HG02588 (cell line): Measurements from ENCODE around the gene TRIM26.
"Not testable (repeated sequence)": the region's sequence is repeated elsewhere in the genome, so short reads cannot be mapped to it uniquely, and the experiment has no call there.

Experiments
- ATAC-seq: cut with Tn5 transposase; IDR thresholded peaks from one replicate; pipeline ENCODE4 v1.9.1; 2021; ENCODE audit warnings: mild to moderate bottlenecking, moderate library complexity; ENCODE audit not compliant: unreplicated experiment

Gene TRIM26

DNA sequence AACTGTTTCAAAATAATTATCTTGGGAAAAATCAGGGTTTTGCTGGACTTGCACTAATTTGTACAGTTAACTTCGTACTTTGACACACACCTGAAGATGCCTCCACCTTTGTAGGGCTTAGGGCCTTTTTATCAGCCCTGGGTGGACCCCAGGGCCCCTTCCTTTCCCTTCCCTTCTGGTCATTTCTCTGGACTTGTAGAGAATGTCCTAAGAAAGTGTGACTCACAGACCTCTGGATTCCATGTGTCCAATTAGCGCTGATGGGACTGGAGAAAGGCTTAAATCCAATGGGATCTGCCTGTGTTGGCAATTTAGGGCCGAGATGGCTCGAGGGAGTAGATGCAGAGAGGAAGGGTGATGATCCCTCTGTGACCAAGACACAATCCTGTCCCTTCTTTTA is 40.5 kb downstream of the TRIM26 start:
- ATAC-seq: no peak

DNA sequence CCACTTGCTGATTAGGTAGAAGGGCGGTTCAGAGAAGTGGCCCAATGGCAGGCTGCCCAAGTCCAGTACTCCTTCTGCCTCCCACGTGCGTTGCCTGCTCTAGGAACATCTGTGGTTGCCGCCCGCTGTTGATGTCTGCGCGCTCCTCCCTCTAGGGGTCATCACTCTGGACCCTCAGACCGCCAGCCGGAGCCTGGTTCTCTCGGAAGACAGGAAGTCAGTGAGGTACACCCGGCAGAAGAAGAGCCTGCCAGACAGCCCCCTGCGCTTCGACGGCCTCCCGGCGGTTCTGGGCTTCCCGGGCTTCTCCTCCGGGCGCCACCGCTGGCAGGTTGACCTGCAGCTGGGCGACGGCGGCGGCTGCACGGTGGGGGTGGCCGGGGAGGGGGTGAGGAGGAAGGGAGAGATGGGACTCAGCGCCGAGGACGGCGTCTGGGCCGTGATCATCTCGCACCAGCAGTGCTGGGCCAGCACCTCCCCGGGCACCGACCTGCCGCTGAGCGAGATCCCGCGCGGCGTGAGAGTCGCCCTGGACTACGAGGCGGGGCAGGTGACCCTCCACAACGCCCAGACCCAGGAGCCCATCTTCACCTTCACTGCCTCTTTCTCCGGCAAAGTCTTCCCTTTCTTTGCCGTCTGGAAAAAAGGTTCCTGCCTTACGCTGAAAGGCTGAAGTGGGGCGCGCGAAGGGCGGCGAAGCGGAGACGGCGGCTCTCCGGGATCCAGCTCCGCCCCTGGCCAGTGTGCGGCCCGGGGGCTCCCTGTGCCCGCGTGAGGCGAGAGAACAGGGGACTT is 41.3 kb downstream of the TRIM26 start:
- ATAC-seq: no peak

DNA sequence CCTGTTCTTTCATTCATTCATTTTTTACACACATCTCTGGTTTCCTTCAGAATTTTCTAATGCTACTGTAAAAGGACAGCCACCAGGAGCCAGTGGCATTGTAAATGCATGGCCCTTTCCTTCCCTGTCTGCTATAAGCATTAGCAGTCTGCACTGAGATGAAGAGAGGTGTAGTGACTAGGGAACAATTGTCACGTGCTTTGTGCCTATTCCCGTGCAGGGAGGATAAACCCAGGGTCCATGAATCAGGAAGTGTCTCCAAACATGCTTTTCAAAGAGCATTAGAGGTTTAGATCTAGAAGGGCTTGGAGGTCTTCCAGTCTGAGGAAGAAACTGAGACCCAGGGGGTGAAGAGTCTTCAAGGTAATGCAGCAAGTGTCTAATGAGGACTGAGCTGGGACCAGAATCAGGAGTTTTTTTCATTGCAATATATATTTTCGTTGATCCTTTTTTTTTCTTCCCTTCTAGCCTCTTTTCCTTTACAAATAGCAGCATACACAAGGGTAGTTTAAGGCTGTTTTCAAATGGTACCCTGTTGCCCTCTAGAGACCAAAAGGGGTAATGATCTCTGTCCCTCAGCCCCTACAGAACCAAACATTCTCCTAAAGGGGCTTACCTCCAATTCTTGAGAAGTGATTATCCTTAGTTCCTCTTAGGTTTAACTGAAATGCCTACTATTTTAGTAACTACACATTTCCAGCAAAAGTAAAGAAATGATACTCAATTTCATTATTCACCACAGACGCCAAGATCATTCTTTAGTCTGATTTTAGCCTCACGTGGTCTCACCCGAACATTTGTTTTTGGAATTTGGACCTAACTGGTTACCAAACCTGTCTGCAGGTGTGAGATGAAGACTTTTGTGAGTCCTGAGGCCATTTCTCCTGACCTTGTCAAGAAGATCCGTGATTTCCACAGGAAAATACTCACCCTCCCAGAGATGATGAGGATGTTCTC is 43.3 kb downstream of the TRIM26 start:
- ATAC-seq: no peak

DNA sequence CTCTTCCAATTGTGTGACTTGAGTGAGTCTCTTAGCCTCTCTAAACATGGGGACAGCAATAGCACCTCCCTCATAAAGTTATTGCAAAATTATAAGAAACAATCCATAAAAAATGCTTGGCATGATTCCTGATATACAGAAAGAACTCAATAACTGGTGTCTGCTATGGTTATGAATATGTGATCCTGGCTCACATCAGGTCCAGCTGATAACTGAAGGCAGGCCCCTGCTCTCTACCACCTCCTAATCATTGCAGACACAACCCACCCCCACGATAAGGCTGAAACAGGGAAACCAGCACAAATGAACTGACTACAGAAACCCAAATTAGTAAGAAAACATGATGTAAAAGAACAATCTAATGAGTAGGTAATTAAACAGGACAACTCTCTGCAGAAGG is 44.5 kb downstream of the TRIM26 start:
- ATAC-seq: no peak

DNA sequence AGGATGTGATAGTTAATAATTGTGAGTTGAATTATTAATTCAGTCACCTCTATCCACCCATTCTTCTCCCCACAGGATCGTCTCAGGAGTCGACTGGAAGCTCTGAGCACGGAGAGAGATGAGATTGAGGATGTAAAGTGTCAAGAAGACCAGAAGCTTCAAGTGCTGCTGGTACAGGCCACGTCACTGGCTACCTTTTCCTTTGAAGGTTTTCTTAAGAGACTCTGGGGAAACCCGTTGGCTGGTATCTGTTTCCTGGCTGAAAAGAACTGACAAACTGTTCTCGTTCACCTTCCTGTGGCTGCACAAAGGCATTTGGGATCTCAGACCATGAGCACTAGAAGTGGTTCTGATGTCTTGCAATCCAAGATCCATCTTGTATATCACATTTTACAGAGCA is 46.1 kb downstream of the TRIM26 start:
- no peak for ATAC-seq

DNA sequence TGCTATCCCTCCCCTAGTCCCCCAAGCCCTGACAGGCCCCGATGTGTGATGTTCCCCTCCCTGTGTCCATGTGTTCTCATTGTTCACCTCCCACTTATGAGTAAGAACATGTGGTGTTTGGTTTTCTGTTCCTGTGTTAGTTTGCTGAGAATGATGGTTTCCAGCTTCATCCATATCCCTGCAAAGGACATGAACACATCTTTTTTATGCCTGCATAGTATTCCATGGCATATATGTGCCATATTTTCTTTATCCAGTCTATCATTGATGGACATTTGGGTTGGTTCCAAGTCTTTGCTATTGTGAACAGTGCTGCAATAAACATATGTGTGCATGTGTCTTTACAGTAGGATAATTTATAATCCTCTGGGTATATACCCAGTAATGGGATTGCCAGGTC is 48.0 kb downstream of the TRIM26 start:
- not testable (repeated sequence) for ATAC-seq

DNA sequence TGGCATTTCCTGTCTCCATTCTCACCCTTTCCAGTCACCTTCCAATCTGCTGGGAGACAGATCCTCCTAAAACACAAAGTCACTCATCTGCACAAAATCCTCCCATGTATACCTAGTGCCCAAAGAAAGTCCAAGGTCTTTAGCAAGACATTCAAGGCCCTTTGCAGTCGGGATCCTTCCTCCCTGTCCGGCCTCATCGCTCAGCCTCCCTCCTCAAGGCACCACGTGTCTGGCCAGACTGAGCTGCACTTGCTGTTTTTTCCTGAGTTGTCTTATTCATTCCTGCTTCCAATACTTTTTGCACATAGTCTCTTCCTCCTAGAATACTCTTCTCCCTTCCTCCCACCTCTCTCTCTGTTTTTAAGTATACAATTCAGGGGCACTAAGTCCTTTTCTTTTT is 48.5 kb downstream of the TRIM26 start:
- ATAC-seq: no peak

DNA sequence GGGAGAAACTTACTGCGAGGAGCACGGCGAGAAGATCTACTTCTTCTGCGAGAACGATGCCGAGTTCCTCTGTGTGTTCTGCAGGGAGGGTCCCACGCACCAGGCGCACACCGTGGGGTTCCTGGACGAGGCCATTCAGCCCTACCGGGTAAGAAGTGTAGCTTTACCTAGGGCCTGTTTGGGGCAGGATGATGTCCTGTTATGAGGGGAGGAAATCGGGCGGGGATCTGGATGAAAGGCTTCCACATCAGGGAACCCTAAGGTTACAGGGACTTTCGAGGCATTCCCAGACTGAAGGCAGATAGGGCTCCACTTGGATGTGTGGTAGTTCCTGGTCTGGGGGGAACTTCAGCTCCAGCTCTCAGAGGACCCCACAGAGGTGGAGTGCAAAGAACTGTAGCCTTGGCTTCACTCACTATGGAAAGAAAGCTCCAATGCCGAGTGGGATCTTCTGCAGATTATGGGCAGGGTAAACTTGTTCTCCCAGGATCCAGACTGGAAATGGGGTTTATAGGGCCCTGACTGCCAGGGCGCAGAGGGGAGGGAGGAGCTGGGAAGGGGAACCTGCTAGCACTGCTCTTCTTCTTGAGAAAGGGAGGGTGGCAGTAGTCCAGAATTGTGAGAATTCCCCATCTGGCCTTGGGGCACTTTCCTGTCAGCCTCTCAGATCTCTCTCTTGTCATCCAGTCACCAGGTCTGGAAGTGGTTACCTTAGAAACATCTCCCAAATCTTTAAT is 49.1 kb downstream of the TRIM26 start:
- ATAC-seq: no peak

DNA sequence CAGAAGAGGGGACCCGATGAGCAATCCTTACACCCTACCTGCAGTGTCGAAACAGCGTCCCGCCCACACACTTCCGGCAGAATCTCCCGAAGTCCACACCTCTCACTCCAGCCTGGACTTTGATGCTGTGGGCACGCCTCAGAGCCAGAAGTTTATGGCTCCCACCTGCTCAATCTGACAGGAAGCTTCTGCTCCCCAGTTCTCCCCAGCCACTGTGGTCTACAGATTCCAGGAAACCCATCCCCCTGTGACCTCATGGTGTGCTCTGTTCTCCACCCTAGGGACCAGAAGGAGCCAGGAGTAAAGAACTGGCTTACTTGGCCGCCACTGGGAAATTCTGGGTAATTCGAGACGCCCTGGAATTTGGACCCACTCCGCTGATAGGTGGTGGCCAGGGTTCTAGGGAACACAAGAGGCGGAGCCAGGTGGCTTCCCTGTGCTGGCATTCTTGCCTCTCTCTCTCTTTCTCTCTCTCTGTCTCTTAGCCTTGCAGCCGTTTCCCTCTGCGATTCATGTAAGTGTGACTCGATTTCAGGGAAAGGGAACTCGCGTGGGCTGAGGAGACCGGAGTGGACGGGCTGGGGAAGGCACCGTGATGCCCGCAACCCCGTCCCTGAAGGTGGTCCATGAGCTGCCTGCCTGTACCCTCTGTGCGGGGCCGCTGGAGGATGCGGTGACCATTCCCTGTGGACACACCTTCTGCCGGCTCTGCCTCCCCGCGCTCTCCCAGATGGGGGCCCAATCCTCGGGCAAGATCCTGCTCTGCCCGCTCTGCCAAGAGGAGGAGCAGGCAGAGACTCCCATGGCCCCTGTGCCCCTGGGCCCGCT is 49.9 kb downstream of the TRIM26 start, which contains the start of gene TRIM15:
Gene TRIM15 (plus strand): TSS at position 457 of the 828 bp plus-strand sequence. CDS start 139 bp downstream, at position 596.
- ATAC-seq: no peak

DNA sequence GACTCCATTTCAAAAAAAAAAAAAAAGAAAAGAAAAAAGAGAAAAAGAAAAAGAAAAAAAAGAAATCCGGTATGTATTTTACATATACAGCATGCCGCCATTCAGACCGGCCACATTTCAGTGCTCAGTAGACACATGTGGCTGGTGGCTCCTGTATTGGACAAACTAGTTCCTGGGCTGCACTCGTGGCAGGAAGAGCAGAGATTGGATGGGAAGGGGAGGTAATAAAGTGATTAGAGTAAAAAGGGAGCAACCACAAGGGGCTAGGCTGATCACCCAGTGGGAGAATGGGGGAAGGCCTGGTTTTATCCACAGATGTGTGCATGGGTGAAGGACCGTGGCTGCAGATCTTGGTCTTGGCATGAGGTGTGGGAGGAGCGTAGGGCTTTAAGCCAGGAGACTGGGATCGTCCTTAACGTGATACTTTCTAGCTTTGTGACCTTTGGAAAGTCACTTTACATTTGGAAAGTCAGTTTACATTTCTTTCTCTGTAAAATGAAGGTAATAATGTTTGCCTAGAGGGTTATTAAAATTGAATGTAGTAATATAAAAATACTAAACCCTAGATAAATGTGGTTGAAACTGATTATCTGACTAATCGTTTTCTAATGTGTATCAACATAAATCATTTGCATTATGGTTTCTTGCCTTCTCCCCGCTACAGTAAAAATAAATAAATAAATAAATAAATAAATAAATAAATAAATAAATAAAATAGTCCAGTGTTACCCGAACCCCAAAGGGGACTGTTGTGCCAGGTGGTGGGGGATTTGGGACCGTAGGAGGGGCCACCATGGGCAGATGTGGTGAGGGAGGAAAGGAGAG is 50.7 kb downstream of the TRIM26 start:
- ATAC-seq: no peak

DNA sequence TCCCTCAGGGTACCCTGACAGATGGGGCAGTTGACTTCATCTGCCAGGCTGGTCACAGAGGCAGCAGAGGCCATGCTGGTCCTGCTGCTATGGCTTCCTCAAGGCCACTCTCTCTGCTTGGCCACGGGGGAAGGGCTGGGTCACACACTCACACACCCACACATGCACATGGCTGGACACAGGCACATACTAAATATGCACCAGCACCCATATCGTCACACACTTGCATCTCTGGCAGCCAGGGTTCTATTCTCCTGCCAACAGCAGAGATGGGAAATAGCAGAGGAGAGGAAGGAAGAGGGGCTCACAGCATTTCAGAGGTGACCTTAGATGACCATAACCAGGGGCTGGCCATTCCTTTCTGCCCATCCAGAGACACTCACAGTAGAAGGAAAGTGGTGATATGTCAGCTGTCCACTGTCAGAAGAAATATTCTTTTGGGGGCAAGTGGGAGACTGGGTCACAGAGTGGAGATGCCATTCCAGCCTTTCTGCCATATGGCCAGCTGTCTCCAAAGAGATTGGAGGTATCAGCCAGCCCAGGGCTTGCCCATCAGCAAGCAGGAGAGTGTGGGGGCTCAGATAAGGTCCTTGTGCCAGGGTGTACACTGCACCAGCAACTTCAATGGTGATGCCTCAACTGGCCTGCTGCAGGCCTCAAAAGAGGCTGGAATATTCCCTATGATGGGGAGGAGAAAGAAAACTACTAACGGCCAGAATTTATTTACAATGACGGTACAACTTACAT is 52.2 kb downstream of the TRIM26 start, which contains the start of gene TRIM10:
Gene TRIM10 (minus strand): TSS at position 427 of the 747 bp plus-strand sequence. CDS start 353 bp downstream, at position 74.
- ATAC-seq: no peak

DNA sequence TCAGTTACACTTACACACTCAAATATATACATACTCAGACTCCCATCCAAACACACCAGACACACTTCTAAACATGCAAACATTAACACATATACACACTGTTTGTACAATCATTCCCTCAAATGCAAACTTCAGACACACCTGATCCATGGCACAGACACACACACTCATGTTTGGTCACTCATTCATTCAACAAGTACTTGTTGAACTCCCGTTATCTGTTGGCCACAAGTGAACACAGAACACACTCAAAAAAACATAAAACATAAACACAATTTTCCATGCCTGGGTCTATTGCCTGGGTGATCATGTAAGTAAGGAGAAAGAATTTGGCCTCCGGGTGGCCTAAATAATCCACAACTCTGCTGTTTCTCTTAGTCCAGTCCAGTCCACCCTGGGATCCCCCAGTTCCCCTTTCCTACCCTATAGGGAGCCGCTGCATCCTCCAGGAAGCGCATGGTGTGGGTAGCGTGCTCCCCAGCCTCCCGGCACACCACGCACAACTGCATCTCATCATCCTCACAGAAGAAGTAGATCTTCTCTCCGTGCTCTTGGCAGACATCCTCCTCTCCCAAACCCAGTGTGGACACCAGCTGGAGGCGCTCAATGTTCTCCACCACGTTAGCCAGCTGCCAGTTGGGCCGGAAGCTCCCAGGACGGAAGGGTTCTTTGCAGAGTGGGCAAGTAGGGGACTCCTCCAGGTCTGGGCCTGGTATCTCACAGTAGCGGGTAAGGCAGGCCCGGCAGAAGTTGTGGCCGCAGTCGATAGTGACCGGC is 53.0 kb downstream of the TRIM26 start:
- ATAC-seq: no peak

DNA sequence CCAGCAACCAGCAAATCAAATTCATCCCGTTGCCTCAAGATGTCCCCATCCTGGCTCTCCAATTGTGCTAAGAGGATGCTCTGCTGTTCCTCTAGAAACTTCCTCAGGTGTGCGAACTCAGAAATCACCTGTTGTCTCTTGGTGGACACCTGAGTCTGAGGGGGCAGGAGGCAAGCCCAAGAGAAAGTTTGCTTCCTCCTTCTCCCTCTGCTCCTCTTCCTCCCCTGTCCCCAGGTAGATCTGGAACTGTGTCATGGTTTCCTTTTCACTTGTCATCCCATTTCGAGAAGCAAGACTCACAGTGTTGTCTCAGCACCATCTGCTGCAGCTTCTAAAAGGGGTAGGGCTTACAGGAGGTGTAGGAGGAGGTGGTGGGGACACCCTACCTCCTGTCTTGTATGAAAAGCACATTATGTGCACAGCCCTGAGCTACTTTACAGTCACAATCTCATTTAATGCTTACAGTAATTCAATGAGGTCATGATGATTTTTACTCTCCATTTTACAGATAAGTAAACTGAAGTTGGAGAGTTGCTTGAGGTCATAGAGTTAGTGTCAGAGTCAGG is 54.6 kb downstream of the TRIM26 start:
- ATAC-seq: no peak

DNA sequence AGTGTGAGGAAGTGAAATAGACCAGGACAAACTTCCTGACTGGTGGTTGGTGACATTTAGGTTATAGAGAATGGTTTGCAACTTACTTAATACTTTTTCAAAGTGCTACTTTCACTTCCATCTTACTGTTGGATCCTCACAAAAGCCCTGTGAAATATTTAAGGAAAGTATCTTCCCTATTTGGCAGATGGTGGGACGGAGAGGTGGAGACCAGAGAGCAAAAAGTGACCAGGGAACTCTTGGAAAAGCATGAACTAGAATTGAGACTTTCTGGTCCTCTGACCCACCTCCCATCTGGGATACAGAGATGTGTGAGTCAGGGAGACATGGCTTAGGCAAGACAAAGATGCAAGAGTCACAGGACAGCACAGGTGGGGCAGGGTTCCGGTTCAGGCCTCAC is 55.2 kb downstream of the TRIM26 start:
- ATAC-seq: no peak

DNA sequence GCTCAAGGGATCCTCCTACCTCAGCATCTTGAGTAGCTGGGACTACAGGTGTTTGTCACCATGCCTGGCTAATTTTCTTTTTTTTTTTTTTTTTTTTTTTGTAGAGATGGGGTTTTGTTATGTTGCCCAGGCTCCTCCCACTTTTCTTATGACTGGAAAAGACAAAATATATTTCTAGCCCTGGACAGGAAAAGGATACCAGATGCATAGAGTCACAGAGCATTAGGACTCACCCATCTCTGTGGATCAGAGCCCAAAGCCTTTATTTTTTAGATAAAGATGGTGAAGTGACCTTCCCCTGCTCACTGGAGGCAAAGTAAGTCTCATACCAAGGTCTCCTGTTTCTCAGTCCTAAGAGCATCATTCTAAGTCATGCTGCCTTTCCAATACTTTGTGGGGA is 55.6 kb downstream of the TRIM26 start:
- ATAC-seq: no peak

DNA sequence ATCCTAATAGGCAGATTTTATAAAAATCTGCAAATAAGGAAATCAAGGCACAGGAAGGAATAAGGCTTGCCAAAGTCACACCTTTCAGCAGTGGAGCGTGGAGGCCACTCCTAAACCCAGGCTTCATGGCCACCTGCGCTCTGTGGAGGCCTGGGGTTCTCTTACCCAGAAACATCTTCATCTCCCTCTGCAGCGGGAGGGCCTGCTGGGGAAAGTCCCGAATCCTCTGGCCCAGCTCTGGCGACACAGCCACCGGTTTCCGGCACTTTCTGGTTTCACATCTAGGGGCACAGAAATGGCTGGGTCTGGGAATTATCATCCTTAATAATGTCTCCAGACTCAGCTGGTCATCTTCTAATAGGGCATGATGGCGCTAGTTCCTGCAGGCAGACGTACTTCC is 56.4 kb downstream of the TRIM26 start:
- ATAC-seq: no peak

DNA sequence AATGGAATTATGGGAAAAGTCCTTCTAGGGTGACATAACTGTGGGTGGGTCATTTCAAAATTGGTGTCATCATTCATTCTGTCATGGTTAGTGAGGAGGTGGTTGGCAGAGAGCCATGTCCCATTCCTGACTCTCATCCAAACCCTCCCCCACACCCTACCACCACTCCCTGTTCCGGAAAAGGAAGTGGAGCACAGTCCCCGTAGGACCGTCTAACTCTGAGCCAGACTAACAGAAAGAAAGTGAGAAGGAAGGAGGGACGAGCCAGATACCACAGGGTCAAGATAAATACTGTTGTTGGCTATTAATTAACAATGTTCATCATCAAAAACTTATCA is 57.0 kb downstream of the TRIM26 start:
- ATAC-seq: no peak
